ENCODE results near the gene SLC35F3.
"Not testable (repeated sequence)": the region's sequence is repeated elsewhere in the genome, so short reads cannot be mapped to it uniquely, and the experiment has no call there.

SLC35F3 gene

GRCh38 chr1:234135501-234135900 lies 231.0 kb downstream of the SLC35F3 start:
- Mint-ChIP-seq H3K36me3 (no peaks in the 10 kb centered on the region), H3K27me3 (no peaks in the 10 kb centered on the region), H3K4me3 (no peak overlapping the region), H3K9me3 (ENCODE audit: low read depth) (no peaks in the 10 kb centered on the region), H3K27ac (no peak overlapping the region), H3K4me1 (ENCODE audit: low read depth) (no peaks in the 10 kb centered on the region)

DNA sequence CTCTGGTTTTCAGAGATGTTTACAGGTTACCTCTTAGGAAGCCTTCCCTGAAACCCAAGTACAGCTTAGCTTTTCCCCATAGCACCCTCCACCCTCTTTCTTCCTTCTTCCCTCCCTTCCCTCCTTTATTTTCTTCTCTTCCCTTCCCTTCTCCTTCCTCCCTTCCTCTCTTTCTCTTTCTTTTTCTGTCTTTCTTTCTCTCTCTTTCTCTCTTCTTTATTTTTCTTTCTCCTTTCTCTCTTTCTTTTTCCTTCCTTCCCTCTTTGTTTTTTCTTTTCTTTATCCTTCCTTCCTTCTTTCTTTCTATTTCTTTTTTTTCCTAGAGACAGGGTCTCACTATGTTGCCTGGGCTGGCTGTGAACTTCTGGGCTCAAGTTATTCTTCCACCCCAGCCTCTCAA lies 231.6 kb downstream of the SLC35F3 start:
- no peak overlapping the region for H3K4me3 Mint-ChIP-seq
- H3K27me3 Mint-ChIP-seq, result no peaks in the 10 kb centered on the region
- no peaks in the 10 kb centered on the region for H3K9me3 Mint-ChIP-seq (ENCODE audit: low read depth)
- no peaks in the 10 kb centered on the region for H3K4me1 Mint-ChIP-seq (ENCODE audit: low read depth)
- no peaks in the 10 kb centered on the region for H3K36me3 Mint-ChIP-seq
- no peak overlapping the region for H3K27ac Mint-ChIP-seq

- no peaks in the 10 kb centered on the region for H3K9me3 Mint-ChIP-seq (ENCODE audit: low read depth)
- peaks cover 3% of the 10 kb centered on the region for H3K27me3 Mint-ChIP-seq
- H3K27ac Mint-ChIP-seq, result no peak overlapping the region
- no peaks in the 10 kb centered on the region for H3K4me1 Mint-ChIP-seq (ENCODE audit: low read depth)
- no peak overlapping the region for H3K4me3 Mint-ChIP-seq
- H3K36me3 Mint-ChIP-seq, result no peaks in the 10 kb centered on the region
Observed at GRCh38 chr1:234139966-234140365, 235.5 kb downstream of the SLC35F3 start.

GRCh38 chr1:234140388-234140787 lies 235.9 kb downstream of the SLC35F3 start:
- H3K9me3 Mint-ChIP-seq (ENCODE audit: low read depth), result no peaks in the 10 kb centered on the region
- peaks cover 3% of the 10 kb centered on the region for H3K27me3 Mint-ChIP-seq
- H3K27ac Mint-ChIP-seq, result no peak overlapping the region
- no peak overlapping the region for H3K4me3 Mint-ChIP-seq
- no peaks in the 10 kb centered on the region for H3K36me3 Mint-ChIP-seq
- no peaks in the 10 kb centered on the region for H3K4me1 Mint-ChIP-seq (ENCODE audit: low read depth)

- Mint-ChIP-seq H3K27ac (no peak overlapping the region), H3K4me1 (ENCODE audit: low read depth) (no peaks in the 10 kb centered on the region), H3K9me3 (ENCODE audit: low read depth) (no peaks in the 10 kb centered on the region), H3K4me3 (no peak overlapping the region), H3K27me3 (peaks cover 6% of the 10 kb centered on the region), H3K36me3 (no peaks in the 10 kb centered on the region)
Observed at GRCh38 chr1:234141006-234141405, 236.5 kb downstream of the SLC35F3 start.

DNA sequence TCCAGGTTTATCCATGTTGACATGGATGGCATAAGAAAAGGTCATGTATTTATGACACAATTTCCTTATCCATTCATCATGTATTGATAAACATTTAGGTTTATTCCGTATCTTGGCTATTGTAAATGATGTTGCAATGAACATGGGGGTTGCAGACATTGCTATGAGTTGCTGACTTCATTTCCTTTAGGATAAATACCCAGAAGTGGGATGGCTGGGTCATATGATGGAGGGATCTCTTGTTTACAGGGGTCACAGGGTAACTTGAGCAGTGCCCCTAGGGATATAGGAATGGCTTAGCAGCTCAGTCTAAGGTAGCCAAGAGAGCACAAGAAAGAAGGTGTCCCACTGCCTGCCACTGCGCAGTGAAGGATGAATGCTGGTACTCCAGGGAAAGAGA lies 239.2 kb downstream of the SLC35F3 start:
- H3K27me3 Mint-ChIP-seq, result peaks cover 19% of the 10 kb centered on the region
- H3K4me1 Mint-ChIP-seq (ENCODE audit: low read depth), result no peaks in the 10 kb centered on the region
- no peaks in the 10 kb centered on the region for H3K36me3 Mint-ChIP-seq
- no peak overlapping the region for H3K4me3 Mint-ChIP-seq
- H3K27ac Mint-ChIP-seq, result no peak overlapping the region
- H3K9me3 Mint-ChIP-seq (ENCODE audit: low read depth), result no peaks in the 10 kb centered on the region

DNA sequence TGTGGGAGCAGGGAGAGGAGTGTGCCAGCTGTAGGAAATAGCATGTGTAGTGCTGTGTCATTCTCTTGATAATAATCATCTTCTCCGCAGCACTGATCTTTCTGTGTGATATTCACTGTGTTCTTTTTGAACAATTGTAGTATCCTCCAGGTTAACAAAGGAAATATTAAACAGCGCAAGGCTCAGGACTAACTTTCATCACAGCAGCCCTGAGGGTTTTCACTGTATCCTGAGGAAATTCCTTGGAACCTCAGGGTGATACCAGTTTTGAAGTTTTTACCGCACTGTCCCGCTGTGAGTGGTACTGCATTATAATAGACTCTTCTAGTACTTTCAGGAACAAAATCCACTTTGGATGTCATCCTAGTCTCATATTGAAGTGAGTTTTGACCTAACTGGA lies 240.4 kb downstream of the SLC35F3 start:
- Mint-ChIP-seq H3K27ac (no peak overlapping the region), H3K4me1 (ENCODE audit: low read depth) (no peaks in the 10 kb centered on the region), H3K4me3 (no peak overlapping the region), H3K36me3 (no peaks in the 10 kb centered on the region), H3K9me3 (ENCODE audit: low read depth) (no peaks in the 10 kb centered on the region), H3K27me3 (peaks cover 28% of the 10 kb centered on the region)

- H3K4me3 Mint-ChIP-seq, result no peak overlapping the region
- H3K27me3 Mint-ChIP-seq, result peaks cover 33% of the 10 kb centered on the region
- no peaks in the 10 kb centered on the region for H3K36me3 Mint-ChIP-seq
- H3K9me3 Mint-ChIP-seq (ENCODE audit: low read depth), result no peaks in the 10 kb centered on the region
- H3K27ac Mint-ChIP-seq, result no peak overlapping the region
- H3K4me1 Mint-ChIP-seq (ENCODE audit: low read depth), result no peaks in the 10 kb centered on the region
Observed at GRCh38 chr1:234148350-234148749, 243.9 kb downstream of the SLC35F3 start.

DNA sequence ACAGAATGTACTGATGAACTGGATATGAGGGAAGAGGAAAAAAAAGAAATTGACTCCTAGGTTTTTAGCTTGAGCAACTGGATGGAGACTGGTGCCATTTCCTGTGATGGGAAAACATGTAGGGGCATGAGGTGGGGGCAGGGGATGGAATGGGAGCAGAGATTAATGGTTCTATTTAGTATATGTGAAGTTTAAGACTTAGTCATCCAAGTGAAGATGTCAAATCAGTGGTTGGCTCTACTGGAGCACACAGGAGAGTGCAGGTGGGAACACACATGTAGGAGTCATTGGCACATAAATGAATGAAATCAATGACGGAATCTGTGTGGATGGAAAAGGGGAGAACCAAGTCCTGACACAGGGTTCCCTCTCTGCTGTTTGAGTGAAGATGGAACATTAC lies 244.3 kb downstream of the SLC35F3 start:
- Mint-ChIP-seq H3K27ac (no peak overlapping the region), H3K4me1 (ENCODE audit: low read depth) (no peaks in the 10 kb centered on the region), H3K36me3 (no peaks in the 10 kb centered on the region), H3K4me3 (no peak overlapping the region), H3K27me3 (peaks cover 30% of the 10 kb centered on the region), H3K9me3 (ENCODE audit: low read depth) (no peaks in the 10 kb centered on the region)

- Mint-ChIP-seq H3K4me3 (no peak overlapping the region), H3K9me3 (ENCODE audit: low read depth) (no peaks in the 10 kb centered on the region), H3K36me3 (no peaks in the 10 kb centered on the region), H3K27ac (no peak overlapping the region), H3K4me1 (ENCODE audit: low read depth) (no peaks in the 10 kb centered on the region), H3K27me3 (peaks cover 30% of the 10 kb centered on the region)
Observed at GRCh38 chr1:234149217-234149616, 244.7 kb downstream of the SLC35F3 start.

DNA sequence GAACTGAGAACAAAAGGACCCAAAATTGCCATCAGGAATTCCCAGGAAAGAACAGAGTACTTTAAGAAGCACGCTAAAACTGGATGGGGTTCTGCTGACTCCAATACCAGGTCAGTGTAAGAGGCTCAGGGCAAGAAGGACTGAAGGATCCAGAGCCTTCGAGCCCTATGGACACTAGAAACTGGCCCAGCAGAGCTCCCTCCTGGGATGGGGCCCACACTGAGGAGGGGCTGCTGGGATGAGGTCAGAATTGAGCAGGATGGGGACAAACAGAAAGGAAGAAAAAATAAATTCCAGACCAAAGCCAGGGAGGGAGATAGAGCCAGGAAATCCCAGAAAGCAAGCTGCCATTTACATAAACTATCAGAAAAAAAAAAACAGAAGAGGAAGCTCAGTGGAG lies 246.4 kb downstream of the SLC35F3 start:
- Mint-ChIP-seq H3K36me3 (no peaks in the 10 kb centered on the region), H3K4me1 (ENCODE audit: low read depth) (no peaks in the 10 kb centered on the region), H3K27ac (no peak overlapping the region), H3K9me3 (ENCODE audit: low read depth) (no peaks in the 10 kb centered on the region), H3K4me3 (no peak overlapping the region), H3K27me3 (peaks cover 27% of the 10 kb centered on the region)

GRCh38 chr1:234152344-234152743 lies 247.9 kb downstream of the SLC35F3 start:
- H3K4me3 Mint-ChIP-seq; H3K9me3 Mint-ChIP-seq (ENCODE audit: low read depth); H3K27ac Mint-ChIP-seq; H3K4me1 Mint-ChIP-seq (ENCODE audit: low read depth); H3K36me3 Mint-ChIP-seq: not testable (repeated sequence)
- peaks cover 19% of the 10 kb centered on the region for H3K27me3 Mint-ChIP-seq

GRCh38 chr1:234154320-234155251 lies 250.1 kb downstream of the SLC35F3 start:
- H3K9me3 Mint-ChIP-seq (ENCODE audit: low read depth), result no peaks in the 10 kb centered on the region
- H3K36me3 Mint-ChIP-seq, result no peaks in the 10 kb centered on the region
- no peak overlapping the region for H3K4me3 Mint-ChIP-seq
- no peak overlapping the region for H3K27ac Mint-ChIP-seq
- no peaks in the 10 kb centered on the region for H3K4me1 Mint-ChIP-seq (ENCODE audit: low read depth)
- peaks cover 6% of the 10 kb centered on the region for H3K27me3 Mint-ChIP-seq

DNA sequence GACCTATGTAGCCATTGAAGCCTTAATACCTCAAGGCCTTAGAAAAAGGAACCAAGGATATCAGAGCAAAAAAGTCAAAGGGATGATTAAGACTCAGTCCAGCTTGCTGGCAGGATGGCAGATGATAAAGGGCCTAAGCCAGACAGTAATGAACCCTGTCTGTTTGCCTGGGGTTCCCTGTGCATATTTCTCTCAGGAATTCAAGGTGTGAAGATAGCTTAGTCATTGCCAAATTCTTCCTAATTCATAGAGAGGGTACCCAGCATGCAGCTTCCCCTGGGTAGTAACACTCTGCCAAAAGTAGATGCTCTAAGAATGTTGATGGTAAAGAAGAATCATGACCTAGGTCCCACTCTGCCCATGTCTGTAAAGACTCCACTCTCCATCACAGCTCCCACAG lies 258.2 kb downstream of the SLC35F3 start:
- H3K36me3 Mint-ChIP-seq, result no peaks in the 10 kb centered on the region
- H3K27ac Mint-ChIP-seq, result no peak overlapping the region
- peaks cover 7% of the 10 kb centered on the region for H3K4me1 Mint-ChIP-seq (ENCODE audit: low read depth)
- H3K9me3 Mint-ChIP-seq (ENCODE audit: low read depth), result no peaks in the 10 kb centered on the region
- H3K27me3 Mint-ChIP-seq, result no peaks in the 10 kb centered on the region
- H3K4me3 Mint-ChIP-seq, result no peak overlapping the region

GRCh38 chr1:234163267-234163919 lies 258.9 kb downstream of the SLC35F3 start:
- H3K27ac Mint-ChIP-seq, result no peak overlapping the region
- no peaks in the 10 kb centered on the region for H3K27me3 Mint-ChIP-seq
- H3K4me1 Mint-ChIP-seq (ENCODE audit: low read depth), result peaks cover 7% of the 10 kb centered on the region
- H3K4me3 Mint-ChIP-seq, result no peak overlapping the region
- no peaks in the 10 kb centered on the region for H3K36me3 Mint-ChIP-seq
- H3K9me3 Mint-ChIP-seq (ENCODE audit: low read depth), result no peaks in the 10 kb centered on the region

All from activated naive CD8-positive, alpha-beta T cell (primary cell).